ENCODE measurements around the gene CASP3. TPM values are rescaled to one million over a fixed set of nuclear protein-coding genes. Genes with fewer than 3 reads are reported as not detected.
"Not testable (repeated sequence)": the region's sequence is repeated elsewhere in the genome, so short reads cannot be mapped to it uniquely, and the experiment has no call there.

Gene CASP3
- total RNA-seq, 1 donor from 2014 or later: 106 TPM

DNA sequence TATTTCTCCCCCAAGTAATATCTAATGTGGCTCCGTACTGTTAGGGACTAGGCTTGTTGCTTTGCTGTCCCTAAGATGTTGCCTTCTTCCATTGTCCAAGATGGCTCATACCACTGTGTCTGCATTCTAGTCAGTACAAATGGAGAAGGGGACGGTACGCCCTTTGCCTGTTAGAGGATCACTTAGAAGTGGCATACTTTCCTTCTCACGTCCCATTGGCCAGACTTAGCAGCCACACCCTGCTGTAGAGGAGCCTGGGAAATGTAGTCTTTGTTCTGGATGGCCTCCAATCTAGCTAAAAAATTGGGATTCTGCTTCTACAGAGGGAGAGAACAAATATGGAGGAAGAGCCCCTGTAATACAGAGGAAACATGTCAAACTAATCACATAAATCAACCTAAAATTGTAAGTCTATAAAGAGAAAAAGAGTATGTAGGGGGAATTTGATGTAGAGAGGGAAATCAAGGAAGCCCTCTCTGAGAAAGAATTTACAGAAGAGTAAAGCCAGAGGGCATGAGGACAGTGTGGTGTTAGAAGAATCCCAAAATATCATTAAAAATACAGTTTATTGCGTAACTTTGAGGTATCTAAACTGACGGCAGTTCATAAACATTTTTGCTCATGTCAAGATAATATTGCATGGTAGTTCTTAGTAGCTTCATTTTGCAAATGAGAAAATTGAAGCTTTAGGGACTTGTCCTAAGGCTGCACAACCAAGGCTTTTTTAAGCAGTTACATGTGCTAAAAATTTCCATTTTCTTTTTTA lies 15.4 kb upstream of the CASP3 start:
- DNase-seq (ENCODE audit: low read depth): no peak

DNA sequence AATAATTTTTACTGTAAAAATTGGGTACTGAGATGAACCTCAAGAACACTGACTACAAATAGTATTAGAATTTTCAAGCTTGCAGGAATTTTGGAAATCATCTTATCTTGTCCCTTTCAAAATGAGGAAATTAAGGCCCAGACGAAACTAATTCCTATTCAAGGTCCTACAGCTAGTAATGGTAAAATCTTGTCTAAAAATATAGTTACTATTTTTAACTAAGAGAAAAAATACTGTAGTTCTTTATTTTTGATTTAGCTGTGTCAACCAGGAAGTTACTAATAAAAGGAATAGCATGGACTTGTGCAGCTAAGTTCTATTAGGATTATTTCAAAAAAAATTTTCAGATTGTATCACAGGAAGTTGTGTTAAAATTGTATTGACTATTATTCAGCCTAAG lies 13.0 kb upstream of the CASP3 start:
- no peak for DNase-seq (ENCODE audit: low read depth)

DNA sequence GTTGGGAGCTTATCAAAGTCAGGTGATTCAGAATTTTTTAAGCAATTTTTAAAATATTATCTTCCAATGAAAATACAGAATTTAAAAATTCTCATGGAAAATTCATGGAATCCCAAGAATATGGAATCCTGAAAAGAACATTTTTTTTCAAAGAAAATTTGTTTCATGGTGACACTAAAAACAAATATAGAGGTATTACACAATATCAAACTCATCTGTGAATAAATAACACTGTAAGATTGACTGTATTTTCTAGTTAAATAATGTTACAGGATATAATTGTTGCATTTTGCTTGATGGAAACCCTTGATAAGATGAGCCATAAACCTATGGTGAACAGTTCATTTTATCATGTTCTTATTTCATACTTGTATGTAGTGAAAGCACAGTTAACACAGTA lies 11.7 kb upstream of the CASP3 start:
- no peak for DNase-seq (ENCODE audit: low read depth)

DNA sequence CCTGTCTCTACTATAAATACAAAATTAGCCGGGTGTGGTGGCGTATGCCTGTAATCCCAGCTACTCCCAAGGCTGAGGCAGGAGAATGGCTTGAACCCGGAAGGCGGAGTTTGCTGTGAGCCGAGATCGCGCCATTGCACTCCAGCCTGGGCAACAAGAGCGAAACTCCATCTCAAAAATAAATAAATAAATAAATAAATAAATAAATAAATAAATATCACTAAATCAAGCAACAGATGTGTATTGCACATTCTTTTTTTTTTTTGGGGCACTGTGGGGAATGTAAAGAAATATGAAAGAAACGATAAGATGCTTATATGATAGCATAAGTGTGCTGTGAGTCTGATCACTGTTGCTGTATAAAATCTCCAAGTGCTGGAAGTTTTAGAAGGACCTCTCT lies 8.6 kb upstream of the CASP3 start:
- not testable (repeated sequence) for DNase-seq (ENCODE audit: low read depth)

DNA sequence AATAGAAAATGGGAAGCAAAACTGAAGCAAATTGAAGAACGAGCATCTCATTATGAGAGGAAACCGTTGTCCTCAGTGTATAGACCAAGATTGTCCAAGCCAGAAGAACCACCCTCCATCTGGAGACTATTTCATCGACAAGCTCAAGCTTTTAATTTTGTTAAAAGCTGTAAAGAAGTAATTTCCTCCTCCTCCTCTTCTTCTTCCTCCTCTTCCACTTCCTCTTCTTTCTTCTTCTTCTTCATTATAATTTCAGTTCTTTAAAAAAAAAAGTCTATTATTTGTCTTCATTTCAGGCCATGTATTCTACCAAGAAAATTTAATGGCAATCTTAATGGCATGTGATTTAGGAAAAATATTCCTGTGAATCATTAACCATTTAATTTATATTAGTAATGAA lies 7.9 kb upstream of the CASP3 start:
- no peak for DNase-seq (ENCODE audit: low read depth)

DNA sequence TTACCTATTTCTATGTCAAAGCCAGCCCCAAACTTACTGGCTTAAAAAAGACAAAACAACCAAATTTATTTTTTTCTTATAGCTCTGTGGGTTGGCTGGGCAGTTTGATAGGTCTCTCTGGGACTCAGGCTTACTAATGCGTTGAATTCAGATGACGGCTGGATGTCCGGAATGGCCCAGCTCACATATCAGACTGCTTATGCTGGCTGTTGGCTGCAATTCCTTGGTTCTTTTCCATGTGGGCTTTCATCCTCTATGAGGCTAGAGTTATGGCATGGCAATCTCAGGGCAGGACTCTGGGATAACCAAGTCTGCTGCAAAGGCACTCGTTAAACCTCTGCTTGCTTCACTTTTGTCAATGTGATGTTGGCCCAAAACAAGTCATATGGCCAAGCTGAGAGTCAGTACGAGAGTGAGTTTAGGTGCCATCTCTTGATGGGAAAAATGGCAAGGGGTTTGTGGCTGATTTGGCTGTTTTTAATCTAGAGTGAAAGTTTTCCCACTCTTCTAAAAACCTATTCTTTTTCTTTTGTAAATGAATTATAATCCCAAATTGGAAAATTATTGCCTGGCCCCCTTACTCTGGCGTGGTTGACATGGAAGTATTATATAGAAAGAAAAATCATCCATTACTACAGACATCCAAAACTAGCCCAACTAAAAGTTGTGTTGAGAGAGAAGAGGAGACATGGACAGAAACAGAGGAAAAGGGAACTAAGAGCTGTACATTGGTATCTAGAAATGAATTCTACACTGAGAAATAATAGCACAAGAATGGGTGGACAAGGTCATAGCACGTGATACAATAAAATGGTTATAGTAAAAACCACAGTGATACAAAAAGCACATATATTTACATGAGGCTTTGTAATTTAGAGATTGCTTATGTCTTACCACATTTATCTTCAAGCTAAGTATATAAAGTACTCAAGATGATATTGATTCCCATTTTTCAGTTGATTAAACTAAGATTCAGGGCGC lies 6.9 kb upstream of the CASP3 start:
- DNase-seq (ENCODE audit: low read depth): peak; percentile 76

DNA sequence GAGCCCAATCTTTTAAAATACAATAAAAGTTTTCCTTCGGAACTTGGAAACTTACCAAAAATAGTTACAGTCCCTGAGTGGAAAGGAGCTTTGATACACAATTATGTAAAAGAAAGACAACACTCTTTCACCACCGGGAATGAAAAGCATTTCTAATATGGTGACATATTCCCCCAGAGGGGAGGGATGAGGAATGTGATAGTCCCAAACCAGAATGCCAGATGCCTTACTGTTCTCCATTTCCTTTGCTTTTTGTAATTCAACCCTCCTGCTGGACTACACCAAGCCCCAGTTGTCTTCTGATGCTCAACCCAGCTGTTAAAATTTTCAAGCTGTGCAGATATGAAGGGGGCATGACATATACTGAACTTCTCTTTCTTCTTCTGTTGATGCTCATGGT lies 4.4 kb upstream of the CASP3 start:
- DNase-seq (ENCODE audit: low read depth): peak; percentile 98

DNA sequence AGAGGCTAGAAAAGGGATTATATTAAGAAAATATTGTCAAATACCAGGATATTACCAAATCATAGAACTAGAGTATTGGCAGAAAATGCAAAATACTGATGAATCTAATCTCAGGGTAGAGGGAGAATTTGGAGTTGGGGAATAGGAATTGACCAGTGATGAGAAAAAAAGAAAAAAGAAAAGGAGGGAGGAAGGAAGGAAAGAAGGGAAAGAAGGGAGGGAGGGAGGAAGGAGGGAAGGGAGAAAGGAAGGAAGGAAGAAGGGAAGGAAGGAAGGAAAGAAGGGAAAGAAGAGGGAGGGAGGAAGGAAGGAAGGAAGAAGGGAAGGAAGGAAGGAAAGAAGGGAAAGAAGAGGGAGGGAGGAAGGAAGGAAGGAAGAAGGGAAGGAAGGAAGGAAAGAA lies 3.4 kb upstream of the CASP3 start:
- not testable (repeated sequence) for DNase-seq (ENCODE audit: low read depth)

DNA sequence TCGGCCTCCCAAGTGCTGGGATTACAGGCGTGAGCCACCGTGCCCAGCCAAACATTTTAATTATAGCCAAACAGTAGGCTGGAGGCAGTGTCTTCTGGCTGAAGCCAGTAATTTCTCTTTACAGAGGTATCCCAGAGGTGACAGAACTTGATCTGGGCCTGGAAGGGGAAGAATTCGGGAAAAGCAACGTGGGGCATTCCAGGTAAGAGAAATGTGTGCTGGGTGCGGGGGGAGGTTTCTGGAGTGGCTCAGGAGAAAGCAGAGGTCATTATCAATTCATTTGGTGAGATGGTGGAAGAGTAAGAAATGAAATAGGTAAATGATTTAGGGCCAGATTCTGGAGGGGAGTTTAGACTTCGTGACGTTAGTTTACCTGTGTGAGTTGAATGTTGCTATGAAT lies 2.7 kb upstream of the CASP3 start:
- DNase-seq (ENCODE audit: low read depth): no peak

DNA sequence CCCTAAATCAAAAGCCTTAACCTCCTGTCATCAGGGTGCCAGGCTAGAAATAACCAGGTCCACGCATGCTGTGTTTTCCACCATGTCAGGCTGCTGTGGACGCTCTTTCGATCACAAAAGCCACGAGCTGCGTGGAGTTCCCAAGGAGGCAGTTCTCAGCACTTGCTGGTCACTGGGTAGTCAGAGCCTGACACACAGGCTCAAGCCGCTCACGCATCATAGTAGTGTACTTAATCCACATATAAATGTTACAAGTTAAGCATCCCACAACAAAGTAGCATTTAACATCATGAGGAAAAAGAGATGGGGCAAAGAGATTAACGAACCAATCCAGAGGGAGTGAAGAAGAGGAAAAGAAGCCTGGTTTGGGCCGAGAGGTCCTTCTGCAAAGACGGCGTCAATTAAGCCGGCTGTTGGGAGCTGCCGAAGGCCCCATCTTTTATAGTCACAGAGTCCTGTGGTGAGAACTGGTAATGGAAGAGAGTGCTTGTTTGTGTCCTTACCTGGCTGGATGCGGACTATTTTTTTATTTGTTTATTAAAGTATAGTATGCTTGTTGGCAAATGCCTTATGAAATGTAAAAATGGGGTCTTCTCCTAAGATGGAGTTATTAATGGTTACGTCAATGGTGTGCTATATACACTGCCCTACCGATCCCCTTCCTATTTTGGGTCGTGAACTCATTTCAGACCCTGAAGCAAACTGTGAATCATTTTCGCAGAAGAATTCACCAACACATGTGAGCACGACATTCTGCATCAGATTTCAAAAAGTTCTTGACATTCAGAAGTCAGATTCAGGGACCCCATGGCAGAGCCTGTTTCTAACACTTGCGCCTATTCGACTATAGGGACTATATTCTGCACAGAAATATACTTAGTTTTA lies 966 bp upstream of the CASP3 start:
- peak; percentile 59 for DNase-seq (ENCODE audit: low read depth)

DNA sequence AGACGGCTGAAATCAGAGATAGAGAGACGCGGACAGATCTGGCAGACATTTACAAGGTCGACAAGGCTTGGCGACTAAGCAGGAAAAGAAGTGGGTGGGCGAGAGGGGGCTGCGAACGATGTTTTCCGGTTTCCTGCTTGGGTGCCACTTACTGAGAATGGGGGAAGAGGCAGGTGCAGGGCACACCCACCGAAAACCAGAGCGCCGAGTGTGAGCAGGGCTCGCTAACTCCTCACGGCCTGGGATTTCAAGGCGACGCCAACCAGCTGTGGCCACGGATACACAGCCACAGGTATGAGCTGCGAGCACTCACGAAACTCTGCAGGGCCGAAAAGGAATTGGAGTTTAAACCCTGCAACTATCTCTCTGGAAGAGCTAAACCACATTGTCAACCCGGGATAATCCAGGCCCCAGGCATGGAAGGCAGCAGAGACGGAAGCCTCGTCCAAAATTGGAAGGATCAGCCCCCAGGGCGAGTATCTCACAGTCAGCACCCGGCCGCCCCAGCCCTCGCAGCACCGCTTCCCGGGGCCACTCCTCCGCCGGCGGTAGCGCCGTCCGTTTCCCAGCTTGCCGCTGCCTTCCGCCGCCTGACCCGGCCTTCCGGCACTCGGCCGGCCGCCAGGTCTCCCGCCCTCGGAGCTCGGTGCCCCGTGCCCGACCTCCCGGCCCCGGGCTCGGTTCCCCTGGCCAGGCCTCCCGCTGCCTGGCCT lies 778 bp downstream of the CASP3 start:
- peak; percentile 65 for DNase-seq (ENCODE audit: low read depth)

DNA sequence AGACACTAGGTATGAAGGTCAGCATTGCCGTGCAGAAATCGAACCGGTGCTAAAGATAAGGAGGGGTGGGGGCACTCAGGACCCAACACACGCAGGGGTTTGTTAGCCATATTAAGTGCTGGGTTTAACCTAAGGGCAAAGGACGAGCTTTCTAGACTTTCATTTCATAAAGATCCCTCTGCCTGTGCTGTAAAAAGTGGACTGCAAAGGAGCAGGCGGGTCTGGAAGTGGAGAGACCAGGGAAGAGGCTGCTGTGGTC lies 1.3 kb downstream of the CASP3 start:
- DNase-seq (ENCODE audit: low read depth): no peak

DNA sequence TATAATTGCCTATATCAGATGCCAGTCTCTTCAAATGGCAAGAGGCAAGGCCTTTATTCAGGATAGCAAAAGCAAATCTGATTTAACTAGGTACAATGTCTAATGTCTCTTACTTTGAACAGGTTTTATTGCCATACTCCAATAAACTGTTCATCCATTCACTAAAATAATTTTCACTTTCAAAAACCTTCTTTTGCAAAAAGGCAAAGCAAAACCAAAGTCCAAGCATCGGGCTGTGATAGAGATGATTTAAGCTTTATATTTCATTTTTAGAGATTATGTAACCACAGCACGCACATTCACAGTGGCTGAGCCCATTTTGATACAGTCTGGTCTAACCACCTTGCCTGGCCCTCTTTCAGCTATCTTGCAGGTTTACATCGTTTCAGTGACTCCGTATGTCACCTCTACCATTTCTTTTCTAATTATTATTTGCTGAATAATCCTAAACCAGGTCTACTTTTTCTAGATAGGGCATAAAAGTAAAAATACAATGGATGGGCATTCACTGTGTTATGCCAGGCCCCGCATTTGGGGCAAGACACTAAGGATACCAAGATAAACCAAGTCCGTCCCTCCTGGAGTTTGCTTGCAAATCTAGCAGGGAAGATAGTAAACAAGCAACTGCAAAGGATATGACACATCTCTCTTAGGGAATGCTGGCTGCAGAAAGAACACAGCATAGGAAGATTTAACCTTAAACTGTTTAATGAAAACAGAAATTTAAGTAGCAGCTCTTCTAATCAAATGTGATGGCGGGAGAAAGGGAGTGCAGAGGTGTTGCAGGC lies 1.8 kb downstream of the CASP3 start:
- no peak for DNase-seq (ENCODE audit: low read depth)

DNA sequence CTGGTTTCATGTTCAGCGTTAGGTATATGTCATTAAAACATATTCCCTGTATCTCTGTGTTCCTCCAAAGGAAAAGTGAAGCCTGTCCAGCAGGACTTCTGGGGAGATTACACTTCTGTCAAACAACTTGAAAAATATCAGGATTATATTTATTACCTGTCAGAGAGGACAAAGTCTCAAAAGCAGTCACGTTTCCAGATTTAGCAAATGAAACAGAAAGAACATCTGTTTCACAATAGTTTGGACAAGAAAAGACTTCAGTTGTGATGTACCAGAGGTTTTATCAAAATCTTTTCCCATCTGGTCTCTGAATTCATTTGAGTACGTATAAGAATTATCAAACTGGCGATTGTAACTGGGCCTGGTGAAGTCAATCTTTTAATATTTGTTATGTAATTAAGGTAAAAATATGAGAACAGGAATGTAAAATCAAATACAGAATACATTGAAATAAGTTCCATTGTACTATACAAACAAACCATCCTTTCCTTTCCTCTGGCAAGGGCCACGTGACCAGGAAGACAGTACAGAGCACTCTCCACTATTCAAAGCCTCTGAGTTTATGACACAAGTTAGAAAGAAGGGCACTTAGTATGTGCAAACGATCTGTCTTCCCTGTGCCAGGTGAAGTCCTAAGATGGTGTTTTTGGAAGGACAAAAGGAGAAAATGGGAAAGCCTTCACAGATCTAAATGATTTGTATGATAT lies 3.2 kb downstream of the CASP3 start:
- no peak for DNase-seq (ENCODE audit: low read depth)

DNA sequence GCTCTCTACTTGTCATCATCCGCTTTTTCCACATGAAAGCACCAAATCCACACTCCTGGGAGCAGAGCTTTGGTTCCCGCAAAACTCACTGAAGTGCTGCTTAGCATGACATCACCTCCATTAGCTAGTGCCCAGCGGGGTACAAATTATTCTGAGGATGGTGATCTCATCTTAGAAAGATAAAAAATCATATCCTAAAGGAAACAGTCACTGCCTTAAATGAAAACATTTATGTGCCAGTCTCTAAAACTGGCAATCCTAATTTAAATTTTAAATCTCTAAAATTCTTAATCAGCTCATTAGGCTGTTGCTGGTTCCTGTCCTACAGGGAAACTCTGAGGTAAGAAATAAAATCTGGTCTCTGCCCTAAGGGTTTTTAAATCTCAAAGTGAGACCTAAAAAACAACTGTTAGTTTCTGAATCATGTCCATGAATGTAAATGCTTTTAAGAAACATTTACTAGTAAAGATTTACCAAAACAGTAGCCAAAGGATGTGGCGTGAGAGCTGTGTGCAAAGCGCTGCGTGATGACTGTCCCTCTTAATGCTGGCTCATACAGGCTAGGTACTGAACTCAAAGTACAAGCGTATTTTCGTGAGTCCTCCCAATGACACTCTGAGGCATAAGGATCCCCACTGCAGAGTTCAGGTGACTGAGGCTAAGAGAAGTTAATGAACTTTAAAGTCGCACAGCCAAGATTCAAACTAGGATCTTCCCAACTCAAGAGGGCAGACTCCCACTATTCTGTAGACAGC lies 4.5 kb downstream of the CASP3 start:
- DNase-seq (ENCODE audit: low read depth): peak; percentile 33

DNA sequence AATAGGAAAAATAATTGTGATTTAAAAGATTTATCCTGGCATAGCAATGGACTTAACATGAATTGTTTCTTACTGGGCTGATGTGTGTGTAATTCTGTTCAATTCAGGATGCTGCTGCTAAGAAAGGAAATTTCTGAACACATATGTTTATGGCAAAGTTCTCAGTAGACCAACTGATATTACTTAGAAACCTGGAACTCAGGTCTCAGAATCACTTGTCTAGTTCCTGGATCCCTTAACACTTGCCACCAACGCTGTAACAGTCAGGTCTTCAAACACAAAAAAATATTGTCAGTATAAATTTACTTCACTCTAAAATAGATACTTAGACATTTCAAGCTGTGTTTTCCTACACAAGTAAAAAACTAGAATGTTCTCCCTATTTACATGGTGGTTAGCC lies 5.5 kb downstream of the CASP3 start:
- no peak for DNase-seq (ENCODE audit: low read depth)

DNA sequence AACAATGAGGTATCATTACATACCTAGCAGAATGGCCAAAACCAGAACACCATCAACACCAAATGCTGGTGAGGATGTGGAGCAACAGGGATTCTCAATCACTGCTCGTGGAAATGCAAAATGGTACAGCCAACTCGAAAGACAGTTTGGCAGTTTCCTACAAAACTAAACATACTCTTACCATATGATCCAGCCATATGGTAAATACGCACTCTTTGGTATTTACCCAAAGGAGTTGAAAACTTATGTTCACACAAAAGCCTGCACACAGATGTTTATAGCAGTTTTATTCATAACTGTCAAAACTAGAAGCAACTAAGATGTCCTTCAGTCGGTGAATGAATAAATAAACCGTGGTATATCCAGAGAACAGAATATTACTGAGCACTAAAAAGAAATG lies 7.8 kb downstream of the CASP3 start:
- no peak for DNase-seq (ENCODE audit: low read depth)

DNA sequence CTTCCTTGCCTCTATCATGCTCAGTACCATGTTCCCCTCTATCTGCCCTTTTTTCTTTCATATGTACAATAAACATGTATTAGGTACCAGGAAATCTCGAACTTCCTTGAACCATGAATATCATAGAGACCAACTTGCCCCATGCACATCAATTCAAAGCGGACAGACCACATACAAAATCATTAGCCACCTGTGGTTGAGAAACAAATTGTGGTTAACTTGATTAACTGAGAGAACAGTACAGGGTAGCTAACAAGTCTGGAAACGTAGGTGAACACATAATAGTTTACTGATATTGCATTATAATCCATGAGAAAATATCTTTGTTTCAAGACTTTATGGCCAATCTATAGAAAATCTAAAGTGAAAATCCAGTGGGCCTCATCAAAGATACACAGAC lies 8.2 kb downstream of the CASP3 start:
- DNase-seq (ENCODE audit: low read depth): no peak

DNA sequence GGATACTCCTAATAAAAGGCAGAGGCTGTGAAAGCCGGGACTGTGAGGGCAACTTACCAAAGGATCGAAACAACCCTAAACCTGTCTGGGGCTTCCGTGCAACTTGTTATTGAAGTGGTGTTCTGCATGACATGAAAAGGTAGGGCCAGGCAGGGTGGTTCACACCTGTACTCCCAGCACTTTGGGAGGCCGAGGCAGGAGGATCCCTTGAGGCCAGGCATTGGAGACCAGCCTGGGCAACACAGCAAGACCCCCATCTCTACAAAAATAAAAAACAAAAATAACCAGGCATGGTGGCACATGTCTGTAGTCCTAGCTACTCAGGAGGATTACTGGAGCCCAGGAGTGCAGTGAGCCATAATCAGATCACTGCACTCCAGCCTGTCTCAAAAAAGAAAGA lies 12.3 kb downstream of the CASP3 start:
- no peak for DNase-seq (ENCODE audit: low read depth)

All from myocyte (in vitro differentiated cells).